K562 (cell line): ENCODE results near the gene GPR68. TPM values are rescaled to one million over a fixed set of nuclear protein-coding genes. Genes with fewer than 3 reads are reported as not detected.

Experiments
- CLOCK ChIP-seq: fragments of 250-450 bp; sonication (Bioruptor Pico); IDR thresholded peaks from 2 replicates; pipeline ENCODE4 v1.4.0; 2020; ENCODE audit warnings: mild to moderate bottlenecking, moderate library complexity, borderline replicate concordance
- ETV6 ChIP-seq, 3 experiments: fragments of 150-350 bp in 1 of 3; sonication (generic) in 1 of 3; formaldehyde crosslinking in 1 of 3; IDR thresholded peaks; 2 replicates each; pipeline versions ENCODE4 v1.6.1 to v1.8.0; 2014 to 2022; ENCODE audit warnings: borderline replicate concordance in 2 of 3, low read depth in 2 of 3, antibody characterized with exemption in 1 of 3, low read length in 1 of 3, mild to moderate bottlenecking in 1 of 3, missing genetic modification reagents in 1 of 3
- FOS ChIP-seq: IDR thresholded peaks from 3 replicates; pipeline ENCODE4 v1.6.1; 2011; ENCODE audit not compliant: insufficient read length; ENCODE audit errors: extremely low read depth
- GATA2 ChIP-seq: sonication (generic); formaldehyde crosslinking; IDR thresholded peaks from 2 replicates; pipeline ENCODE4 v1.4.0; 2020; ENCODE audit warnings: mild to moderate bottlenecking, missing genetic modification reagents
- HCFC1 ChIP-seq: IDR thresholded peaks from 2 replicates; pipeline ENCODE4 v1.6.1; 2012; ENCODE audit warnings: low read depth, low read length, improper control_type of control experiment
- JUND ChIP-seq, 2 experiments: IDR thresholded peaks; 2 replicates in 1 of 2; 3 replicates in 1 of 2; pipeline ENCODE4 v1.6.1; 2011; ENCODE audit warnings: borderline replicate concordance in 2 of 2, low read depth in 2 of 2, low read length in 2 of 2, improper control_type of control experiment in 1 of 2, missing biosample characterization in 1 of 2, missing genetic modification characterization in 1 of 2, missing genetic modification reagents in 1 of 2
- KLF1 ChIP-seq: fragments of 450-650 bp; IDR thresholded peaks from 2 replicates; pipeline ENCODE4 v1.6.1; 2016; ENCODE audit warnings: missing genetic modification characterization, missing compliant biosample characterization
- MEIS2 ChIP-seq: fragments of 450-650 bp; IDR thresholded peaks from 2 replicates; pipeline ENCODE4 v1.6.1; 2014; ENCODE audit warnings: mild to moderate bottlenecking; ENCODE audit not compliant: partially characterized antibody
- MTA1 ChIP-seq: fragments of 450-650 bp; IDR thresholded peaks from 2 replicates; pipeline ENCODE4 v1.6.1; 2017; ENCODE audit warnings: borderline replicate concordance
- MTA3 ChIP-seq: fragments of 450-650 bp; formaldehyde crosslinking; IDR thresholded peaks from 2 replicates; pipeline ENCODE4 v1.6.1; 2017; ENCODE audit warnings: mild to moderate bottlenecking, borderline replicate concordance
- MXD1 ChIP-seq: fragments of 250-450 bp; sonication (Bioruptor Pico); IDR thresholded peaks from 2 replicates; pipeline ENCODE4 v1.8.0; 2021; ENCODE audit warnings: borderline replicate concordance, mild to moderate bottlenecking, moderate library complexity; ENCODE audit not compliant: poor library complexity, severe bottlenecking
- NFATC3 ChIP-seq: fragments of 450-650 bp; IDR thresholded peaks from 2 replicates; pipeline ENCODE4 v1.6.1; 2017; ENCODE audit warnings: mild to moderate bottlenecking
- NFIC ChIP-seq: fragments of 450-650 bp; IDR thresholded peaks from 2 replicates; pipeline ENCODE4 v1.6.1; 2017; ENCODE audit warnings: mild to moderate bottlenecking, inconsistent platforms
- PHF8 ChIP-seq: fragments of 200-600 bp; sonication (generic); IDR thresholded peaks from 2 replicates; pipeline ENCODE4 v1.6.1; 2012; ENCODE audit warnings: mixed run types, mild to moderate bottlenecking, inconsistent platforms, low read length, moderate library complexity, borderline replicate concordance
- POLR3A ChIP-seq: IDR thresholded peaks from 2 replicates; pipeline ENCODE4 v1.6.1; 2011; ENCODE audit warnings: borderline replicate concordance, mild to moderate bottlenecking, moderate library complexity; ENCODE audit not compliant: insufficient read length, insufficient read depth; ENCODE audit errors: extremely low read depth
- RBM22 ChIP-seq: fragments of 200-400 bp; formaldehyde crosslinking; IDR thresholded peaks from 2 replicates; pipeline ENCODE4 v1.6.1; 2018; ENCODE audit warnings: low read length, low read depth; ENCODE audit not compliant: poor library complexity, severe bottlenecking
- SIN3B ChIP-seq: fragments of 450-650 bp; IDR thresholded peaks from 2 replicates; pipeline ENCODE4 v1.6.1; 2017; ENCODE audit warnings: low read depth, mild to moderate bottlenecking, moderate library complexity
- SMAD4 ChIP-seq: fragments of 250-450 bp; sonication (Bioruptor Pico); conservative IDR thresholded peaks from 2 replicates; pipeline ENCODE4 v1.8.0; 2021; ENCODE audit warnings: inconsistent platforms, mild to moderate bottlenecking, moderate library complexity
- STAG1 ChIP-seq: sonication (generic); formaldehyde crosslinking; IDR thresholded peaks from 2 replicates; pipeline ENCODE4 v1.5.0; 2020; ENCODE audit warnings: missing genetic modification reagents, borderline replicate concordance
- TARDBP ChIP-seq: fragments of 450-650 bp; IDR thresholded peaks from 2 replicates; pipeline ENCODE4 v1.6.1; 2016
- TGIF2 ChIP-seq: sonication (generic); formaldehyde crosslinking; IDR thresholded peaks from 2 replicates; pipeline ENCODE4 v1.8.1; 2022; ENCODE audit warnings: mild to moderate bottlenecking, missing genetic modification reagents, moderate library complexity
- THRAP3 ChIP-seq: fragments of 450-650 bp; IDR thresholded peaks from 2 replicates; pipeline ENCODE4 v1.6.1; 2016; ENCODE audit warnings: mild to moderate bottlenecking, inconsistent platforms, borderline replicate concordance
- TRIM28 ChIP-seq: fragments of 450-650 bp; IDR thresholded peaks from 2 replicates; pipeline ENCODE4 v1.6.1; 2017
- ZBTB12 ChIP-seq: fragments of 250-450 bp; sonication (Bioruptor Pico); IDR thresholded peaks from 2 replicates; pipeline ENCODE4 v1.4.0; 2020
- polyA plus RNA-seq, 8 experiments: library from polyadenylated mRNA; depleted of rRNA in 4 of 8; stranded (reverse) in 5 of 8; unstranded in 3 of 8; fragments of >200 nt; fragmentation: Nextera tagmentation in 2 of 8; fragmentation: Illumina TruSeq in 1 of 8; extraction: Ambion mirVana in 2 of 8; extraction: Trizol in 1 of 8; gene quantifications; 2 replicates each; pipeline versions ENCODE4 v1.2.1 to v1.2.3, GENCODE V29; 2011 to 2014; ENCODE audit warnings: inconsistent platforms in 1 of 8, missing spikeins in 1 of 8
- total RNA-seq, 7 experiments: library from RNA; depleted of rRNA in 6 of 7; stranded (reverse); fragments of >200 nt in 6 of 7; fragmentation: Illumina TruSeq in 2 of 7; extraction: Trizol in 2 of 7; gene quantifications; 2 replicates each; pipeline versions ENCODE4 v1.2.1 to v1.2.3, GENCODE V29; 2011 to 2021; ENCODE audit warnings: low replicate concordance in 1 of 7

Gene GPR68
- total and polyA plus RNA-seq, 9 of the 15 experiments (the other 6 are each of a cell fraction or from before 2014, with no cell fraction given): 0.41 to 9.4 (median 3.7) TPM

- TF ChIP-seq MXD1: no peak
- no peak for TF ChIP-seq THRAP3
- no peak for TF ChIP-seq POLR3A
- TF ChIP-seq PHF8: no peak
- no peak for TF ChIP-seq NFATC3
- TF ChIP-seq MTA3: peak; percentile 78; the same call in 1 of the 2 replicates
- no peak for TF ChIP-seq ZBTB12 (CRISPR knock-in tag)
- no peak for TF ChIP-seq STAG1
- TF ChIP-seq GATA2 (CRISPR knock-in tag): peak; percentile 60
- TF ChIP-seq ETV6 (IDR thresholded peaks at IDR 0.05; ENCODE audit: borderline replicate concordance in 1 of 2, low read depth in 2 of 2, low read length in 1 of 2): peak; percentile 96 to 98
- TF ChIP-seq ETV6 (CRISPR knock-in tag; IDR thresholded peaks at IDR 0.05; ENCODE audit: borderline replicate concordance): no peak
- TF ChIP-seq MTA1: no peak
- TF ChIP-seq TRIM28: peak; percentile 38; the same call in 1 of the 2 replicates
- no peak for TF ChIP-seq FOS
- TF ChIP-seq TGIF2: no peak
- no peak for TF ChIP-seq TARDBP
- peak; percentile 69 for TF ChIP-seq JUND (IDR thresholded peaks at IDR 0.05; ENCODE audit: borderline replicate concordance, low read depth, low read length)
- TF ChIP-seq JUND (tag; IDR thresholded peaks at IDR 0.05; ENCODE audit: borderline replicate concordance, low read depth, low read length): peak; percentile 76; the same call in 1 of the 3 replicates
- no peak for TF ChIP-seq RBM22
- TF ChIP-seq NFIC: 0 out of 2 replicates have a peak, but pooled peaks have one; percentile 6
- peak; percentile 73; the same call in 1 of the 2 replicates for TF ChIP-seq KLF1 (tag)
- no peak for TF ChIP-seq HCFC1
- no peak for TF ChIP-seq SIN3B
- peak; percentile 92 for TF ChIP-seq SMAD4 (CRISPR knock-in tag)
- no peak for TF ChIP-seq CLOCK (CRISPR knock-in tag)
- peak; percentile 77 for TF ChIP-seq MEIS2
These were observed 42.1 kb downstream of the GPR68 start (continued) for GRCh38 chr14:91202234-91202974.
